Measurements from ENCODE around the gene ALPK1.
"Not testable (repeated sequence)": the region's sequence is repeated elsewhere in the genome, so short reads cannot be mapped to it uniquely, and the experiment has no call there.

GRCh38 chr4:112442226-112442625 lies 145.1 kb downstream of the ALPK1 start:
- not testable (repeated sequence) for TF ChIP-seq CTCF (tag by site-specific recombination; IDR thresholded peaks at IDR 0.05); ELK4 (IDR thresholded peaks at IDR 0.05; ENCODE audit: borderline replicate concordance, low read depth, low read length); ZNF423 (tag by site-specific recombination; IDR thresholded peaks at IDR 0.05); ZNF639 (tag by site-specific recombination; IDR thresholded peaks at IDR 0.05); ZBTB21 (tag by site-specific recombination; IDR thresholded peaks at IDR 0.05); ZNF600 (tag by site-specific recombination; IDR thresholded peaks at IDR 0.05); ZNF670 (tag by site-specific recombination; IDR thresholded peaks at IDR 0.05; ENCODE audit: low read depth); KLF10 (tag by site-specific recombination; IDR thresholded peaks at IDR 0.05)
